ENCODE results near the gene FAM43A.

FAM43A gene

GRCh38 chr3:194676471-194676870 is 9.2 kb upstream of the FAM43A start:
- DNase-seq, result no peak

GRCh38 chr3:194680888-194681615 is 4.6 kb upstream of the FAM43A start:
- DNase-seq, result no peak

- DNase-seq, result no peak
Observed at GRCh38 chr3:194682189-194682693, 3.4 kb upstream of the FAM43A start.

GRCh38 chr3:194682694-194683310 is 2.9 kb upstream of the FAM43A start:
- DNase-seq, result peak; percentile 68

GRCh38 chr3:194683380-194683779 is 2.3 kb upstream of the FAM43A start:
- DNase-seq, result no peak

GRCh38 chr3:194685065-194685717 is 492 bp upstream of the FAM43A start:
- DNase-seq, result peak; percentile 69

GRCh38 chr3:194686414-194686815 is 732 bp downstream of the FAM43A start:
- no peak for DNase-seq

- DNase-seq, result no peak
Observed at GRCh38 chr3:194686816-194687637, 1.3 kb downstream of the FAM43A start.

- peak; percentile 72 for DNase-seq
Observed at GRCh38 chr3:194687638-194688199, 2.0 kb downstream of the FAM43A start.

GRCh38 chr3:194688200-194688740 is 2.6 kb downstream of the FAM43A start:
- DNase-seq, result no peak

- no peak for DNase-seq
Observed at GRCh38 chr3:194688946-194689345, 3.3 kb downstream of the FAM43A start.

GRCh38 chr3:194689493-194689944 is 3.8 kb downstream of the FAM43A start:
- DNase-seq, result no peak

- no peak for DNase-seq
Observed at GRCh38 chr3:194690501-194691372, 5.1 kb downstream of the FAM43A start.

- no peak for DNase-seq
Observed at GRCh38 chr3:194691481-194692283, 6.0 kb downstream of the FAM43A start.

GRCh38 chr3:194696702-194697101 is 11.0 kb downstream of the FAM43A start:
- no peak for DNase-seq

- peak; percentile 54 for DNase-seq
Observed at GRCh38 chr3:194702545-194702944, 16.9 kb downstream of the FAM43A start.

GRCh38 chr3:194705227-194705626 is 19.5 kb downstream of the FAM43A start:
- DNase-seq, result no peak

GRCh38 chr3:194705761-194706160 is 20.1 kb downstream of the FAM43A start:
- no peak for DNase-seq

- no peak for DNase-seq
Observed at GRCh38 chr3:194707147-194707540, 21.5 kb downstream of the FAM43A start.

- DNase-seq, result no peak
Observed at GRCh38 chr3:194711286-194711685, 25.6 kb downstream of the FAM43A start.
